Glutamatergic neuron (in vitro differentiated cells): ENCODE data around the gene TRIM46. TPM values are rescaled to one million over a fixed set of nuclear protein-coding genes. Genes with fewer than 3 reads are reported as not detected.

Source experiments
- DNase-seq: peaks from one replicate; pipeline ENCODE4 v3.0.0; 2022
- H3K27ac Mint-ChIP-seq: one replicate; pipeline ENCODE4 v1.8.0; 2020; ENCODE audit warnings: mild to moderate bottlenecking, mixed read lengths, inconsistent platforms; ENCODE audit not compliant: unreplicated experiment
- H3K27me3 Mint-ChIP-seq: one replicate; pipeline ENCODE4 v1.8.0; 2020; ENCODE audit warnings: mild to moderate bottlenecking, moderate library complexity, mixed read lengths, inconsistent platforms; ENCODE audit not compliant: unreplicated experiment
- H3K36me3 Mint-ChIP-seq: one replicate; pipeline ENCODE4 v1.8.0; 2020; ENCODE audit warnings: mild to moderate bottlenecking, mixed read lengths, inconsistent platforms; ENCODE audit not compliant: unreplicated experiment
- H3K4me1 Mint-ChIP-seq: one replicate; pipeline ENCODE4 v1.8.0; 2020; ENCODE audit warnings: mild to moderate bottlenecking, low read depth, mixed read lengths, inconsistent platforms; ENCODE audit not compliant: unreplicated experiment
- H3K4me3 Mint-ChIP-seq: one replicate; pipeline ENCODE4 v1.8.0; 2020; ENCODE audit warnings: mild to moderate bottlenecking, mixed read lengths, inconsistent platforms; ENCODE audit not compliant: unreplicated experiment
- H3K9me3 Mint-ChIP-seq: one replicate; pipeline ENCODE4 v1.8.0; 2020; ENCODE audit warnings: mild to moderate bottlenecking, moderate library complexity, mixed read lengths, inconsistent platforms; ENCODE audit not compliant: unreplicated experiment
- total RNA-seq: library from RNA; stranded (reverse); fragmentation: NEBNext Ultra II Directional; extraction: Animal tissue kit (Norgen Biotek cat#: 25700); gene quantifications from one replicate; pipeline ENCODE4 v1.2.1, GENCODE V29; 2021; ENCODE audit not compliant: unreplicated experiment
- TF ChIP-seq, protein P1 (sequence below): fragments of 200-600 bp; sonication (generic); IDR thresholded peaks from one replicate; pipeline ENCODE4 v1.5.0; 2021; ENCODE audit not compliant: partially characterized antibody, unreplicated experiment

The TRIM46 gene
- total RNA-seq, 1 donor from 2014 or later: 30.4 TPM

DNA sequence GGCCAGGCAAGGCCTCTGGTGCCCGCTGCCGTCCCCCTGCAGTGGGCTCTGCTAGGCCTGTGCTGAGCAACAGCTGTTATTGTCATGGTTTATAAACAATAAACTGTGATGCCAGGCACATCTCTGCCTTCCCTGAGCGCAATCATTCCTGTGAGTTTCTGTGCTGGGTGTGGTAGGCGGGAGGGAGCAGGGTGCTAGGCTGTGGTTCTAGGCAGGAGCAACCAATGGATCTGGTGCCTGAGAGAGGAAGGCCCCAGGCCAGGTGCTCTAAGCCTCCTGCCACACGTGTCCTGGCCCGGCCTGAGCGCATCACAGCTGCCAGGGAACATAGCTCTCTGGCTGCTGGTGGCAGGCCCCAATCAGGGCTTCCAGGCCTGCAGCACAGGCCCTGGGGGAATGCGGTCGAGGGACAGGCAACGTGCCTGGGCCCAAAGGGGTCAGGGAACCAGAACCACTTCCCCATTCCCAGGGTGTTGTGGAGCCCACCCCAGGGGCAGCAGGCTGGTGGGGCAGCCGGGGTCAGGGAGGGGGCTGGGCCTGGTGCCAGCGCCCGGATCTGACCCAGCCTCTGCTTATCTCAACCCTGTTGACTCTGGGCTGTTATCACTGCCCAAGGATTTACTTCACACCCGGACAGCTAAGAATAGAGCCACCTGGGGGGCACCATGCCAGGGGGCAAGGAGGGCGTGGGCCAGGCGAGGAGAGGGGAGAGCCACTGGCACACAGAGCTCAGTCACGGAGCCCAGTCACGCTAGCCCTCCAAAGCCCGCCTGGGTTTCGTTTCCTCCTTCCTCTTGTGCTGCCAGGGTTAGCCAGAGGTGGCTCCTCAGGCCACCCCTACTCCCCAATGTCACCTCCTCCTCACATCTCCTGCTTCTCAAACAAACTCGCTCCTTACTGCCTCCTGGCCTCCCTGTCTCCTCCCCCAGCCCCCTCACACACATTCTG, 11.5 kb downstream of the TRIM46 start:
- no peaks in the 10 kb centered on the region for H3K4me1 Mint-ChIP-seq
- peaks cover 12% of the 10 kb centered on the region for H3K27me3 Mint-ChIP-seq
- DNase-seq: no peak
- H3K27ac Mint-ChIP-seq: no peak overlapping the region
- H3K4me3 Mint-ChIP-seq: no peak overlapping the region
- TF ChIP-seq, protein P1, sequence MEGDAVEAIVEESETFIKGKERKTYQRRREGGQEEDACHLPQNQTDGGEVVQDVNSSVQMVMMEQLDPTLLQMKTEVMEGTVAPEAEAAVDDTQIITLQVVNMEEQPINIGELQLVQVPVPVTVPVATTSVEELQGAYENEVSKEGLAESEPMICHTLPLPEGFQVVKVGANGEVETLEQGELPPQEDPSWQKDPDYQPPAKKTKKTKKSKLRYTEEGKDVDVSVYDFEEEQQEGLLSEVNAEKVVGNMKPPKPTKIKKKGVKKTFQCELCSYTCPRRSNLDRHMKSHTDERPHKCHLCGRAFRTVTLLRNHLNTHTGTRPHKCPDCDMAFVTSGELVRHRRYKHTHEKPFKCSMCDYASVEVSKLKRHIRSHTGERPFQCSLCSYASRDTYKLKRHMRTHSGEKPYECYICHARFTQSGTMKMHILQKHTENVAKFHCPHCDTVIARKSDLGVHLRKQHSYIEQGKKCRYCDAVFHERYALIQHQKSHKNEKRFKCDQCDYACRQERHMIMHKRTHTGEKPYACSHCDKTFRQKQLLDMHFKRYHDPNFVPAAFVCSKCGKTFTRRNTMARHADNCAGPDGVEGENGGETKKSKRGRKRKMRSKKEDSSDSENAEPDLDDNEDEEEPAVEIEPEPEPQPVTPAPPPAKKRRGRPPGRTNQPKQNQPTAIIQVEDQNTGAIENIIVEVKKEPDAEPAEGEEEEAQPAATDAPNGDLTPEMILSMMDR: no peak
- H3K36me3 Mint-ChIP-seq: no peaks in the 10 kb centered on the region
- peaks cover 8% of the 10 kb centered on the region for H3K9me3 Mint-ChIP-seq

DNA sequence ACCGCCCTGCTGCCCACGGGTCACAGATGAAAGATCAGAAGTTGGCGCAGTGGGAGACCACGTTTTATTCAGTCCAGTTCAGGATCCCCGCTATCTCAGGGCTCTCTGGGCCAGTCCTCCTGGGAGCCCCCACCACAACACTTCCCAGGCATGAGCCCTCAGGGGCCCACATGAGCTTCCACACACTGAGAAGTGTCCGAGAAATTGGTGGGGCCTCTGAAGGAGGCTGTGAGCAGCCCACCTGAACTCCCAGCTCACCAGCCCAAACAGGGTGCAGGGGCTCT, 12.1 kb downstream of the TRIM46 start:
- H3K27me3 Mint-ChIP-seq: peaks cover 12% of the 10 kb centered on the region
- TF ChIP-seq, protein P1: no peak
- H3K4me3 Mint-ChIP-seq: no peak overlapping the region
- H3K4me1 Mint-ChIP-seq: no peaks in the 10 kb centered on the region
- H3K27ac Mint-ChIP-seq: no peak overlapping the region
- no peaks in the 10 kb centered on the region for H3K36me3 Mint-ChIP-seq
- DNase-seq: no peak
- peaks cover 8% of the 10 kb centered on the region for H3K9me3 Mint-ChIP-seq

DNA sequence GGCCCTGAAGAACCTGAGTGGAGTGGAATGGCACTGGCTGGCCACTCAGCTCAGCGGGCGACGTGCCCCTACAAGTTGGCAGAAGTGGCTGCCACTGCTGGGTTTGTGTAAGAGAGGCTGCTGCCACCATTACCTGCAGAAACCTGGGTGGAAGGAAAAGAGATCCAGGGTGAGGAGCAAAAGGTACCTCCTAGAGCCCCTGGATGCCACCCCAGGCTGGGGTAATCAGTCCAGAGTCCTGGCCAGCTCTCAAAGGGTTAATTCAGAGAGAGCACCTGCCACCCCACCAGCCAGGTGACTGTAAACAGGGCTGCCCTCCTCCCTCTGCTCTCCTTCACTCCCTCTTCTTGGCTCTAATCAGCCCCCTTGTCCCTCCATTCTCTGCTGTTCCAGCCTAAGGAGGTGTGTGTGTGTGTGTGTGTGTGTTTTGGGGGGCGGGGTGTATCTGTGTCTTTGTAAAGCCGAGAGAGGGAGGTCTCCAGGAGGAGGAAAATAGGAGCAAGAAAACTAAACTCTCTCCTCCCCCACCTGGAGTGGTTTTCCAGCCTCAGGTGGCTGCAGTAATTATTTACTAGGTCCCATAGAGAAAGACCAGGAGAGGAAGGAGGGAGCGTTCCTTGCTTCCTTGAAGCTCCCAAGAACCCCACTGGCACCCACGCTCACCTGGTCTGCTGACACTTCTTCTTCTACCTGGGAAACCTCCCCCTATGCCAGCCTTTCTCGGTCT, 12.6 kb downstream of the TRIM46 start:
- Mint-ChIP-seq H3K36me3 (no peaks in the 10 kb centered on the region), H3K9me3 (peaks cover 8% of the 10 kb centered on the region), H3K4me1 (no peaks in the 10 kb centered on the region), H3K27me3 (peaks cover 12% of the 10 kb centered on the region), H3K4me3 (no peak overlapping the region), H3K27ac (no peak overlapping the region)
- no peak for DNase-seq
- TF ChIP-seq, protein P1: no peak

DNA sequence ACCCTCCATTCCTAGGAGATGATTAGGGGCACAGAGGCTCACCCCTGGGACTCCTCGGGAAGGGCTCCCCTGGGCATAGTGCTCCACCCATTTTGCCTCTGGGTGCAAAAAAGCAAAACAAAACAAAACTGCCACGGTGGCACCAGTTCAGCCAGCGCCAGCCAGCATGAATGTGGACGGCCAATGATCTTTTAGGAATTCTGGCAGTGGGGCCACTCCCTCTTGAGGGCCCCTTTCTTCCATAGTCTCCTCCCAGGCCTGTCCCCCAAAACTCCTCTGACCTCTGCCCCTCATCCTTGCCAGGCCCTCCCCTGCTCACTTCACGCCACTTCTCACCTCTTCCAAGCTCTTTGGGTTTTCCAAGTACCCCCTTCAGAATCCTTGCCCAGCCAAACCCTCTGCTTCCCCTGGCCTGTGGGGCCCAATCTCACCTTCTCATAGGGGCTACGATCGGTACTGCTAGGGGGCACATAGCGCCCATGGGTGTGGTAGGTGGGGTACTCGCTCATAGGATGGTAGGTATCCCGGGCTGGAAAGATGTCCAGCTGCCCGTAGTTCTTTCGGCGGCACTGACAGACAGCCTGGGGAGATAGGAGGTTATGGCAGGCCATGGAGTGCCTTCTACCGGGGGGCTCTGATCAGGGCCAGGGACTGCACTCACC, 13.3 kb downstream of the TRIM46 start:
- TF ChIP-seq, protein P1: no peak
- H3K9me3 Mint-ChIP-seq: peaks cover 9% of the 10 kb centered on the region
- no peaks in the 10 kb centered on the region for H3K36me3 Mint-ChIP-seq
- H3K4me3 Mint-ChIP-seq: no peak overlapping the region
- DNase-seq: no peak
- H3K27ac Mint-ChIP-seq: no peak overlapping the region
- H3K4me1 Mint-ChIP-seq: no peaks in the 10 kb centered on the region
- H3K27me3 Mint-ChIP-seq: peaks cover 12% of the 10 kb centered on the region
